ENCODE measurements around the gene TMC8.
"Not testable (repeated sequence)": the region's sequence is repeated elsewhere in the genome, so short reads cannot be mapped to it uniquely, and the experiment has no call there.

TMC8 gene

GRCh38 chr17:78163881-78164747 lies 33.5 kb downstream of the TMC8 start:
- no peak for DNase-seq

DNA sequence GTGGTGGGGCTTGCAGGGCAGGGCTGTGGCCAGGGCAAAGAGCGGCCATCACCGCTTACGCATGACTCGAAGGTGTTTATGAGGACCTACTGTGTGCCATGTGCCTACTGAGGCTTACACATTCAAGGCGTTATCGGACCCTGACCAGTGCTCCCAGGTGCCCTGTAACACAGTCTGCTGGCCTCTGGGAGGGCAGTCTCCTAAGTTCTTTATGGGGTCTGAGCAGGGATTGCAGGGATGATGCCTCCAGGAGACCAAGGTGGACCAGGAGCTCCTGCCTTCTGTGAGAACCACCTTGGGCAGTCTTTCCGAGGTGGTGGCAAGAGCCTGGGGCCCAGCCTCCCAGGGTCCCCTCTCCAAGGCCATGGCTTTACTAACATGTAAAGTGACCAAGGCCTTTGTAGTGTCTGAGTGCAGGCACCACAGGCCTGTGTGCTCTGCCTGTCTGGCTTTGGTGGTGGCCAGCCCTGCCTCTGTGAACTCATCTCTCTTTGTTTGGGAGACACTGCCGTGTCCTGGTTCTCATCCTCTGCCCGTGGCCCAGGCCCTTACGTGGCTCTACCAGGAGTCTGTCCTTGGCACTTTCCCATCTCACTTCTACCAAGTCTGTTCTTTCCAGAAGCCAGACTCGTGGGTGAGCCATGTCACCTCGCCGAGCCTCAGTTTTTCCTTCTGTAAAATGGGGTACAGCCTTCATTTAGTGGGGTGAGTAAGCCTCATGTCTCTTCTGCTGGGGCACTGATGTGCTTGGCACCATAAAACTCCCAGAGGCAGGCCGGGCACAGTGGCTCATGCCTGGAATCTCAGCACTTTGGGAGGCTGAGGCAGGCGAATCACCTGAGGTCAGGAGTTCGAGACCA lies 34.4 kb downstream of the TMC8 start:
- no peak for DNase-seq

GRCh38 chr17:78166416-78166815 lies 35.8 kb downstream of the TMC8 start:
- DNase-seq = no peak

DNA sequence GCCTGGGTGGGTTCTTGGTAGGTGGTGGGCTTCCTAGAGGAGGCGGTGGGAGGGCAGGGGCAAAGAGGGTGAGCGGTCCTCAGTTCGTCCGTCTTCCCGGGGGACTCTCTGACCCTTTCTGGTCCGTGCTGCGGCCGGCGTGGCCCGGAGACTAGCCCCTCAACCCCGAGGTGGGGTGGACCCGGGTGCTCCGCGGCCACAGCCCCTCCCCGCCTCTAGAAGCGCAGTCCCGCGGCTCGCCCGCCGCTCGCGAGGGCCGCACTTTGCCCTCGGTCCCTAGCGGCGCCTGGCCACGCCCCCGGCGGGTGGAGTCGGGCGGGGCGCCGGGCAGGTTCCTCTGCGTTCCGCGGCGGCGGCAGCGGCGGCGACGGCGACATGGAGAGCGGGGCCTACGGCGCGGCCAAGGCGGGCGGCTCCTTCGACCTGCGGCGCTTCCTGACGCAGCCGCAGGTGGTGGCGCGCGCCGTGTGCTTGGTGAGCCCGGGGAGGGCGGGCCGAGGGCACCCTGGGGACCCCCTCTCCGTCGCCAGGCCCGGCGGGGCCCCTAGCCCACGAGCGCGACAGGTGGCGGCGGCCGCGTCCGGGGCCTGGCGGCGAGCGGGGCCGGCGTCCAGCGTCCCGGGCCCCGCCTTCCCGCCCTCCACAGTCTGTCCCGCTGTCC lies 37.8 kb downstream of the TMC8 start, which contains the start of gene SYNGR2:
SYNGR2 (plus strand) TSS at position 340 of the 661 bp plus-strand sequence; CDS start at position 376, 36 bp downstream.
- DNase-seq = peak; percentile 86

- peak; percentile 72 for DNase-seq
Measured at GRCh38 chr17:78168903-78169793, 38.6 kb downstream of the TMC8 start.

DNA sequence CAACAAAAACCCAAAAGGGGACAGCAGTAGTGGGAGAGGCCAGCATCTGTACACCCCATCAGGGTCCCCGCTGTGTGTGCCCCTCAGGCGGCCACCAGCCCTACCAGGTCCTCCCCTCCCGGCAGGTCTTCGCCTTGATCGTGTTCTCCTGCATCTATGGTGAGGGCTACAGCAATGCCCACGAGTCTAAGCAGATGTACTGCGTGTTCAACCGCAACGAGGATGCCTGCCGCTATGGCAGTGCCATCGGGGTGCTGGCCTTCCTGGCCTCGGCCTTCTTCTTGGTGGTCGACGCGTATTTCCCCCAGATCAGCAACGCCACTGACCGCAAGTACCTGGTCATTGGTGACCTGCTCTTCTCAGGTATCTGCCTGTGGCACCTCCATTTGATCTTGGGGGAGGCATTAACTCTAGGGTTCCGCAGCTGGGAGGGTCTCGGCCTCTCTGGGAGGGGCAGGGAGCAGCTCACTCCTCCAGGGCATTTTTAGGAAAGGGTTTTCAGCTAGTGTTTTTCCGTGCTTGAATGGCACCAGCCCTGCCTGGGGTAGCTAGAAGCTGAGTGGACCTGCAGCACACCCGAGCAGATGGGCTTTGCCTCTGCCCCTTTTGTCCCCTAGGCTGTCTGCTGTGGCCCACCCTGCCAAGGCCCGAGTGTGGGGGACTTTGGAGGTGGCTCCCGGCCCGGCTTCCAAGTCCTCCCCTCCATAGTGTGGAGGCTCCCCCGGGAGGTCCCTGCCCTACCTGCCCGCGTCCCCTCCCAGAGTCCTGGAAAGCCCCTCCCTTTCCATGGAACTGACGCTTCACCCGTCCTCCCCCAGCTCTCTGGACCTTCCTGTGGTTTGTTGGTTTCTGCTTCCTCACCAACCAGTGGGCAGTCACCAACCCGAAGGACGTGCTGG lies 40.4 kb downstream of the TMC8 start:
- DNase-seq = no peak

DNA sequence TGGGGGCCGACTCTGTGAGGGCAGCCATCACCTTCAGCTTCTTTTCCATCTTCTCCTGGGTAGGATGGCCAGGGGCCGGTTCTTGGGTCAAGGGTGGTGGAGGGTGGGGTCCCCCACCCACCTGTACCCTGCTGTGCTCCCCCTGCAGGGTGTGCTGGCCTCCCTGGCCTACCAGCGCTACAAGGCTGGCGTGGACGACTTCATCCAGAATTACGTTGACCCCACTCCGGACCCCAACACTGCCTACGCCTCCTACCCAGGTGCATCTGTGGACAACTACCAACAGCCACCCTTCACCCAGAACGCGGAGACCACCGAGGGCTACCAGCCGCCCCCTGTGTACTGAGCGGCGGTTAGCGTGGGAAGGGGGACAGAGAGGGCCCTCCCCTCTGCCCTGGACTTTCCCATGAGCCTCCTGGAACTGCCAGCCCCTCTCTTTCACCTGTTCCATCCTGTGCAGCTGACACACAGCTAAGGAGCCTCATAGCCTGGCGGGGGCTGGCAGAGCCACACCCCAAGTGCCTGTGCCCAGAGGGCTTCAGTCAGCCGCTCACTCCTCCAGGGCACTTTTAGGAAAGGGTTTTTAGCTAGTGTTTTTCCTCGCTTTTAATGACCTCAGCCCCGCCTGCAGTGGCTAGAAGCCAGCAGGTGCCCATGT lies 41.1 kb downstream of the TMC8 start:
- not testable (repeated sequence) for DNase-seq

- peak; percentile 44 for DNase-seq
Measured at GRCh38 chr17:78172249-78173051, 41.9 kb downstream of the TMC8 start.

GRCh38 chr17:78173097-78173715 lies 42.6 kb downstream of the TMC8 start:
- peak; percentile 21 for DNase-seq

- peak; percentile 51 for DNase-seq
Measured at GRCh38 chr17:78174346-78174869, 43.8 kb downstream of the TMC8 start.

DNA sequence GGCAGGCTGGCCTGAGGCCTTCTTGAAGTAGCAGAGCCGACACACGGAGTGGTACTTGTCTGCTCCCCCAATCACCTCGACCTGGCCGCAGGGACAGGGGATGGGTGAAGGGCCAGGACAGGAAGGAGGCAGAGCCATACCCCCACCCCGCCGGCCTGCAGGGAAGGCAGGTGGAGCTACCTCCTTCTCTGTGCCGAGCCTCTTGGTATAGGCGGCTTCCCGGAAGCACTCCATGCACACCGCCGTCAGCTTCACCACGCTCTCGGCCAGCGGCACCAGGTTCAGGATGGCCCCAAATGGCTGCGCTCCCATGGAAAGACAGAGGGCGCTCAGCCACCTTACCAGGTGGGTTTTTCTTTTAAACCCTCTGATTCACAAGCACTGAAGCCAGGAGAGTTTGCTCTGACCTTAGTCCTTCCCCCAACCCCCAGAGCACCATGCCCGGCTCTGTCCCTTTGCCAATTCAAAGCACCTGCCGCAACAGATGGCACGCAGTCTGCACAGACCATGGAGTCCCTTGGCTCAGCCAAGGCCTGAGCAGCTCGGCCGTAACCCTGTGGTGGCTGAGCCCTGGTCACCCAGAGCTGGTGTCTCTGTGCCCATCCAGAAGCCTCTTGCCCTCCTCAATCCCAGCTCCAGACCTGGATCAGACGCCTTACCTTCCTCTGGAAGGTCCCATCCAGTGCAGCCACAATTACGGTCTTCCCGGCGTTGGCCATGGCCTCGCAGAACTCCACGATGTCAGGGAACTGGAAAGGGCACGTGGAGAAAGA lies 44.5 kb downstream of the TMC8 start:
- no peak for DNase-seq

- DNase-seq = no peak
Measured at GRCh38 chr17:78175643-78175981, 45.0 kb downstream of the TMC8 start.

- peak; percentile 75 for DNase-seq
Measured at GRCh38 chr17:78176548-78177025, 46.0 kb downstream of the TMC8 start.

- DNase-seq = peak; percentile 29
Measured at GRCh38 chr17:78179372-78179771, 48.8 kb downstream of the TMC8 start.

DNA sequence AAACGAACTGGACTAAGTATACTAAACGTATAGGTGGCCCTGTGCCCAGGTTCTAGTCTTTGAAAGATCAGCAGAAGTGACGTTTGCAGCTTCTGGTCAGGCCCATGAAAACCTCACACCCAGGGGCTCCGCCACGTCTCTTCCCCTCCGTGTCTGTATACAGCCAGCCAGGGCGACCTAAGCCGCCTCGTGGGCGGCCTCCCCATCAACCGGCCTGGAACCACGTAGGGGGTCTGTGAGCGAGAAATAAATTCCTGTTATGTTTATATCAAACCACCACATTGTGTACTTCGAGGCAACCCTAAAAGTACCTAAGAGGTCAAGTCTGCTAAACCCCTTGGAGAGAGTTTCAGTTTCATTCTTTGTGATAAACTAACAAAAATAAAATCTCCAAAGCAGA lies 49.5 kb downstream of the TMC8 start:
- no peak for DNase-seq

DNA sequence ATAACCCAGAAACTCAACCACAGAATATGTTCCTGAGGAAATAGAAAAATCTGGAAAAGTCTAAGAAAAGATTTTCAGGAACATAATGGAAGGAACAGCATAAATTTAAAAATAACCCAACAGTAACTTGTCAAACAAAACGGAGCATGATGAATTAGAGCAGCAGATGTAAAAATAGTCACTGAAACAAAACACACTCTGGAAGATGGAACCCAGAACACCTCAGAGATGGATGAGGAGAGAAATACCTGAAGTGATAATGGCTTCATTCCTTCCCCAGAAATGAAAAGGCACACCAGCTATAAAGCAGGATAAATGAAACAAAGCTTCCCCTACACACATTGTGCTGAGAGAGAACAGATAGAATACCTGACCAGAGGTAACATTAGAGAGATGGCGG lies 49.9 kb downstream of the TMC8 start:
- no peak for DNase-seq

DNA sequence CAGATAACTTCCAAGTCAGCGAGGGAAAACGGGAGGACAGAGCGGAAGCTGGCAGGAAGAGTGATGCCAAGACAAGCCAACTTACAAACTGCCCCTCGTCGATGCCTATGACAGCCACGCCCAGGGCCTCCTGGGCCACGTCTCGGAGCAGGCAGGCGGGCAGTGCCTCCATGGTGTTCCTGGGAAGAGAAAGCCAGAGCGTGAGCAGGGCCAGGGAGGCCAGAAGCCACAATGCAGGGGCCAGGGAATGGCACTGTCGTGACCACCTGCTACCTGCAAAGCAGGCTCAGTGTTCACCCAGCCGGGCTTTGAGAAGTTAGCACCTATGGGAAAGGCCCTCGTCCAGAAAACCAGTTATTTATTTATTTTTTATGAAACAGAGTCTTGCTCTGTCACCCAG lies 51.9 kb downstream of the TMC8 start:
- DNase-seq = no peak

- no peak for DNase-seq
Measured at GRCh38 chr17:78183916-78184315, 53.3 kb downstream of the TMC8 start.

All from CD4-positive, alpha-beta T cell treated with Interferon gamma for 1 hour (primary cell).